Measurements from ENCODE around the gene STK40. TPM values are rescaled to one million over a fixed set of nuclear protein-coding genes. Genes with fewer than 3 reads are reported as not detected.

STK40 gene
- polyA plus RNA-seq, 1 donor from 2014 or later = 88.5 TPM

GRCh38 chr1:36349839-36350238 lies 35.9 kb downstream of the STK40 start:
- Mint-ChIP-seq H3K27ac (no peak overlapping the region), H3K27me3 (no peaks in the 10 kb centered on the region), H3K36me3 (peaks cover 3% of the 10 kb centered on the region), H3K4me3 (no peak overlapping the region), H3K4me1 (peaks cover 0 to 3% (median 3%) of the 10 kb centered on the region in 3 donors), H3K9me3 (no peaks in the 10 kb centered on the region)

DNA sequence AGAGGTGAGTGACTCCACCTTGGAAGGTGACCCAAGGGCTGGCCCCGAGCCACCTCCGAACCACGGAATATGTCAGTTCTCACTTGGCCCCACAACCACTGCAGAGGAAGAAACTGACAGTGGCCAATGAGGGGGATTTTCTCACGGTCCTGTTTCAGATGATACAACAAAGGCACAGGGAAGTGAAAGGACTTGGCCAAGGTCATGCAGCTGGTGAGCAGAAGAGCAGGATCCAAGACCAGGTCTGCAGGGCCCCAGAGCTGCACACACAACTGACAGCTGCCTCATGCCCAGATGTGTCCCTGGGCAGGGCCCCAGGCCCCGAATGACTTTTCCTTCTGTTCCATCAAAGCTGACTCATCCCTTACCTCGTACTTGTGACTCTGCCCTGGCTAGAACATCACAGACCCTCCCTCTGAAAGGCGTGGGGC lies 36.5 kb downstream of the STK40 start:
- H3K27me3 Mint-ChIP-seq = no peaks in the 10 kb centered on the region
- H3K4me1 Mint-ChIP-seq = peaks cover 0 to 3% (median 3%) of the 10 kb centered on the region in 3 donors
- peaks cover 3% of the 10 kb centered on the region for H3K36me3 Mint-ChIP-seq
- H3K4me3 Mint-ChIP-seq = no peak overlapping the region
- H3K27ac Mint-ChIP-seq = peak overlapping the region in 1 of 3 donors; percentile 67
- no peaks in the 10 kb centered on the region for H3K9me3 Mint-ChIP-seq

DNA sequence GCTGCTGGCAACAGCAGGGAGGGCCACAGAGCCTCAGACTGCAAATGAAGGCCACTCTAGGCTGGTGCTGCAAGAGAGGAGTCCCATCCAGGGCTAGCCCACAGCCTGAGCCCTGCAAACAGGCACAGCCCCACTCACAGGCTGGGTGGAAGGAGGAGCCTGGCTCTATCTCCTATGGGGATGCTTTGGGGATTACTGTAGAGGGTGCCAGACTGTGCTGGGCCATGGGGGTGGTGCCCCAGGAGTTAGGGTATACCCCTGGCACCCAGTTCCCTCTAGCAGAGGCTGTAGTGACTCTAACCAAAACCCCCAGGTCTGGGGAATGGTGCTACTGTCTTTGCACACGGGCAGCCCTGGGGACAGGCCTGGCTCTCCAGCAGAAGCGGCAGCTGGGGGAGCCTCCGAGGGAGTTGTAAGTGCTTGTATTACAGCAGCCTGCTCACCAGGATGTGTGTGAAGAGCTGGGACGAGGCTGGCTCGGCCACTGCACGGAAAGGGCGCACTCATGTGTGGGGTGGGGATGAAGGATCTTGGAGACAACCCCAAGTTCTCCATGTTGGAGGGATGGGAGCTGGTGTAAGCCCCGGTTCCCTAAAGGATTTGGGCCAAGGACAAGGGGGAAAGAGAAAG lies 38.9 kb downstream of the STK40 start:
- no peaks in the 10 kb centered on the region for H3K9me3 Mint-ChIP-seq
- H3K4me3 Mint-ChIP-seq = peak overlapping the region in 1 of 4 donors; percentile 39
- H3K36me3 Mint-ChIP-seq = peaks cover 4% of the 10 kb centered on the region
- H3K4me1 Mint-ChIP-seq = peaks cover 0 to 4% (median 0%) of the 10 kb centered on the region in 3 donors
- peak overlapping the region in 1 of 3 donors; percentile 31 for H3K27ac Mint-ChIP-seq
- H3K27me3 Mint-ChIP-seq = no peaks in the 10 kb centered on the region

- no peak overlapping the region for H3K27ac Mint-ChIP-seq
Observed at GRCh38 chr1:36345353-36345752, 40.4 kb downstream of the STK40 start.

GRCh38 chr1:36344395-36344680 lies 41.4 kb downstream of the STK40 start:
- no peak overlapping the region for H3K27ac Mint-ChIP-seq
- no peaks in the 10 kb centered on the region for H3K27me3 Mint-ChIP-seq
- H3K4me3 Mint-ChIP-seq = no peak overlapping the region
- H3K36me3 Mint-ChIP-seq = peaks cover 4% of the 10 kb centered on the region
- no peaks in the 10 kb centered on the region for H3K9me3 Mint-ChIP-seq
- H3K4me1 Mint-ChIP-seq = peaks cover 0 to 5% (median 2%) of the 10 kb centered on the region in 3 donors

More at GRCh38 chr1:36345353-36345752, 40.4 kb downstream of the STK40 start:
- no peaks in the 10 kb centered on the region for H3K27me3 Mint-ChIP-seq
- no peaks in the 10 kb centered on the region for H3K9me3 Mint-ChIP-seq
- peaks cover 4% of the 10 kb centered on the region for H3K36me3 Mint-ChIP-seq
- H3K4me3 Mint-ChIP-seq = no peak overlapping the region
- H3K4me1 Mint-ChIP-seq = peaks cover 0 to 2% (median 2%) of the 10 kb centered on the region in 3 donors

GRCh38 chr1:36343651-36344394 lies 41.9 kb downstream of the STK40 start:
- H3K27me3 Mint-ChIP-seq = no peaks in the 10 kb centered on the region
- H3K4me3 Mint-ChIP-seq = no peak overlapping the region
- H3K36me3 Mint-ChIP-seq = peaks cover 4% of the 10 kb centered on the region
- H3K9me3 Mint-ChIP-seq = no peaks in the 10 kb centered on the region
- peaks cover 0 to 6% (median 4%) of the 10 kb centered on the region in 3 donors for H3K4me1 Mint-ChIP-seq
- H3K27ac Mint-ChIP-seq = no peak overlapping the region

- Mint-ChIP-seq H3K36me3 (peaks cover 3% of the 10 kb centered on the region), H3K4me3 (no peak overlapping the region), H3K27me3 (no peaks in the 10 kb centered on the region), H3K27ac (peak overlapping the region in 1 of 3 donors; percentile 67), H3K4me1 (peaks cover 0 to 9% (median 8%) of the 10 kb centered on the region in 3 donors), H3K9me3 (no peaks in the 10 kb centered on the region)
Observed at GRCh38 chr1:36342426-36343185, 43.1 kb downstream of the STK40 start.

DNA sequence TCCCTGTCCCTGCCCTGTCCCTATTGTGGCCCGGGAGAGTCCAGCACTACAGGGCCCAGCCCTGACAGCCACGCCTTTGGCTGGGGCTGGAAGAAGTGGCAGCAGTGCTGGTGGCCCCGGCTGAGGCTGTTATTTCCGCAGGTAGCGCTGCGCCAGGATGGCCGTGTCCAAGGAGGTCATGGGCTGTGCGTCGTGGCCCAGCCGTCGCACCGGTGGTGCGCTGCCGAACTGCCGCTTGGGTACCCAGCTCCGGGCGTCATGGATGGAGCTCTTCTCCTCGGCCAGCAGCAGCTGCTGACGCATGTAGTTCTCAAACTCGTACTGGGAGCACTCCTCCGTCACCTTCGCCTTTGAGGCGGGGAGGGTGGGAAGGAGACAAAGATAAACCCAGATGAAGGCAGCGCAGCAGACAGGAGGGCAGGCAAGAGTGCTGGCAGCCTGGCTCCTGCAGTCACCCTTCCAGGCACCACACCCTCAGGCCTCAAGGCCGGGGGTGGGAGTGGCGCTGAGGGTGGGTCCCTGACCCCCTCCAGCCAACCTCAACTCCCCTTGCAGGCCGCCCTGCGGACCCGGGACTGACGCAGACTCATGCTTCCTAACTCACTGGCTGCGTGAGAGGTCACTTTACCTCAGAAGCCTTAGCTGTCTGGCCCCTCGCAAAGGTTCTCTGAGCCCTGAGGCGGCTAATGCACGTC lies 44.0 kb downstream of the STK40 start:
- peaks cover 0 to 9% (median 8%) of the 10 kb centered on the region in 3 donors for H3K4me1 Mint-ChIP-seq
- H3K27ac Mint-ChIP-seq = no peak overlapping the region
- no peak overlapping the region for H3K4me3 Mint-ChIP-seq
- no peaks in the 10 kb centered on the region for H3K9me3 Mint-ChIP-seq
- H3K27me3 Mint-ChIP-seq = no peaks in the 10 kb centered on the region
- peaks cover 1% of the 10 kb centered on the region for H3K36me3 Mint-ChIP-seq

DNA sequence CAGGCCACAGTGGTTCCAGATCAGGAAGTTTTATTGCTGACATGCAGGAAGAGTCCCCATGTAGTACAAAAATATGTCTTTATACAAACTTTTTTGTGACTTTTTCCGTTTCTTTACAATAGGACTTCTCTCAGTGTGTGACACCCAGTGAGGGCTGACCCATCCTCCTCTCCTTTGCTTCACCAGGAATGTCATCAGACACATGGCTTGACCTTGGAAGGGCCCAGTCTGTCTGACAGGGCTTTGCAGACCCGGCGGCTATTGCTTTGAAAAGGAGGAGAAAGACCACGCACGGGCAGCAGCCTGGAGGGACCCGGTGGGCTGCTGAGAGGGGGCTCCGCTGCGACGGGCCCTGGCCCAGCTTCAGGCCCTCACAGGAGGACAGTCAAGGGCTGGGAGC lies 46.1 kb downstream of the STK40 start:
- Mint-ChIP-seq H3K4me1 (peaks cover 0 to 9% (median 8%) of the 10 kb centered on the region in 3 donors), H3K27me3 (no peaks in the 10 kb centered on the region), H3K9me3 (no peaks in the 10 kb centered on the region), H3K27ac (peak overlapping the region in 1 of 3 donors; percentile 53), H3K36me3 (peaks cover 1% of the 10 kb centered on the region), H3K4me3 (no peak overlapping the region)

- Mint-ChIP-seq H3K9me3 (no peaks in the 10 kb centered on the region), H3K4me3 (no peak overlapping the region), H3K27me3 (no peaks in the 10 kb centered on the region), H3K36me3 (peaks cover 1% of the 10 kb centered on the region), H3K4me1 (peaks cover 0 to 9% (median 8%) of the 10 kb centered on the region in 3 donors), H3K27ac (peak overlapping the region in 1 of 3 donors; percentile 53)
Observed at GRCh38 chr1:36339215-36339614, 46.5 kb downstream of the STK40 start.

DNA sequence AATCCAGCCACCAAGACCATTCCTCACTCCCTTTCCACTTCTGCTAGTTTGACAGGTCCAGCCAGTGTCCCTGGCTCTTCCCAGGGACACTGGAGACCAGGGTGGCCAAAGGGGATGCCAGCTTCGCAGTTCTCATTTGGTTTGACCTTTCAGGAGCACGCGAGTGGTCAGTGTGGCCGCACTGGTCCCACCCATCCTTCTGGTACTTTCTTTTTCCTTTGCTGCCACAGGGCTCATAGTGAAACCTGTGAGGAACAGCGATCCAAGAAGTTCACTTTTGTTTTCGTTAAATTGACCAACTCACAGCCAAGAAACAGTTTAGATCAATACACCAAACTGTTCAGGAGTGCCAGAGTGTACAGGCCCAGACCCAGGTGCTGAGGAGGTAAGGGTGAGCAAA lies 47.9 kb downstream of the STK40 start:
- Mint-ChIP-seq H3K36me3 (peaks cover 1% of the 10 kb centered on the region), H3K4me3 (no peak overlapping the region), H3K27me3 (no peaks in the 10 kb centered on the region)

GRCh38 chr1:36330940-36331339 lies 54.8 kb downstream of the STK40 start:
- Mint-ChIP-seq H3K4me1 (peaks cover 0 to 4% (median 0%) of the 10 kb centered on the region in 3 donors), H3K27me3 (peaks cover 14% of the 10 kb centered on the region), H3K27ac (no peak overlapping the region), H3K4me3 (no peak overlapping the region), H3K36me3 (peaks cover 5% of the 10 kb centered on the region), H3K9me3 (no peaks in the 10 kb centered on the region)

More for the DNA sequence above, 47.9 kb downstream of the STK40 start:
- Mint-ChIP-seq H3K4me1 (peaks cover 0 to 9% (median 8%) of the 10 kb centered on the region in 3 donors), H3K27ac (peak overlapping the region in 1 of 3 donors; percentile 88), H3K9me3 (no peaks in the 10 kb centered on the region)

- no peaks in the 10 kb centered on the region for H3K9me3 Mint-ChIP-seq
Observed at GRCh38 chr1:36329817-36330216, 55.9 kb downstream of the STK40 start.

DNA sequence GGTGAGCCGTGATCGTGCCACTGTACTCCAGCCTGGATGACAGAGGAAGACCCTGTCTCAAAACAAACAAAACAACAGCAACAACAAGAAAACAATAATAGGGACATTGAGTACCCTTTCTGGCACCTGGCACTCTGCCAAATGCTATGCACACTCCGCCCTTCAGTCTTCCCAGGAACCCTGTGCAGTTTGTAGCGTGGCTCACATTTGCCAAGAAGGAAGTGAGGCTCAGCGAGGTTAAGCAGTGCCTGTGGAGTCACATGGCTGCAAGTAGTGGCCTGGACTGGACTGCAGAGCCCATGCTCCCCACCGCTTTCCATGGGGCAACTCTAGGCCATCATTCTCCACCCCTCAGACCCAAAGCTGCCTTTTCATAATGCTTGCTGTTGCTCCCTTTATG lies 57.0 kb downstream of the STK40 start:
- Mint-ChIP-seq H3K4me3 (peak overlapping the region in 1 of 4 donors; percentile 20), H3K4me1 (peaks cover 3 to 8% (median 5%) of the 10 kb centered on the region in 3 donors), H3K36me3 (peaks cover 5% of the 10 kb centered on the region), H3K27ac (no peak overlapping the region), H3K27me3 (peaks cover 18% of the 10 kb centered on the region), H3K9me3 (no peaks in the 10 kb centered on the region)

More at GRCh38 chr1:36329817-36330216, 55.9 kb downstream of the STK40 start:
- Mint-ChIP-seq H3K4me3 (no peak overlapping the region), H3K27ac (no peak overlapping the region), H3K4me1 (peaks cover 0 to 4% (median under 1%) of the 10 kb centered on the region in 3 donors), H3K36me3 (peaks cover 5% of the 10 kb centered on the region), H3K27me3 (peaks cover 14% of the 10 kb centered on the region)

All from IgD-negative memory B cell (primary cell).